Measurements from ENCODE around the gene PAQR4.

The PAQR4 gene

DNA sequence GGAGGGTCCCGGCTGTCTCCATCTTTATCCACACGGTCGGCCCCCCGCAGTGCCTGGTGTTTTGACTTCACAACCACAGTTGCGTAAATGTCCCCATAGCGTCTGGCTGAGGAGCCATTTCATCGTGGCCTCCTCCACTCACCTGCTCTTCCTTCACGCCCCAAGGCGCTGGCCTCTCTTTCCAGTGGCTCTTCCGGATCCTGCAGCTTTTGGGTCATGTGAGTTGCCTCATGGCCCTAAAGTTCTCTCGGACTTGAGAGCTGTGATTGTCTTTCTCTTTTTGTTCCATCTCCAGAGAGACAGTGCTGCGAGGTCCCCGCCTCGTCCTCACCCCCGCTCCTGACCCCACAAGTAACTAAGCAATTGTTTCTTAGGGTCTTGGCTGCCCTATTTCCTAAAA lies 34.7 kb upstream of the PAQR4 start:
- Histone ChIP-seq H2AK5ac (ENCODE audit: low read depth, low read length) (no peak overlapping the region), H3K18ac (ENCODE audit: low read length) (no peak overlapping the region), H3K36me3 (replicated peaks in 1 of 2; ENCODE audit: control insufficient read depth in 2 of 2, insufficient read depth in 2 of 2, low read length in 2 of 2) (peaks cover 5 to 51% of the 10 kb centered on the region in 2 donors), H3K9me3 (replicated peaks in 1 of 2; ENCODE audit: control insufficient read depth in 2 of 2, insufficient read depth in 1 of 2, low read depth in 1 of 2, low read length in 2 of 2) (no peaks in the 10 kb centered on the region), H2BK120ac (ENCODE audit: low read depth, low read length) (no peak overlapping the region), H3K79me1 (ENCODE audit: low read depth, low read length) (no peaks in the 10 kb centered on the region), H4K8ac (ENCODE audit: low read depth, low read length) (no peak overlapping the region), H3K27ac (replicated peaks; ENCODE audit: low read length) (no peak overlapping the region), H3K4ac (ENCODE audit: low read length) (no peak overlapping the region), H3K23ac (ENCODE audit: low read depth, low read length, poor library complexity) (no peak overlapping the region), H3K4me3 (ENCODE audit: low read length in 2 of 2) (no peak overlapping the region), H4K91ac (ENCODE audit: low read depth, low read length, poor library complexity) (no peak overlapping the region), H2BK5ac (ENCODE audit: low read length) (no peak overlapping the region), H2BK12ac (ENCODE audit: low read length) (no peak overlapping the region), H3K4me2 (ENCODE audit: insufficient read depth, low read length, poor library complexity, severe bottlenecking) (no peak overlapping the region), H2AFZ (ENCODE audit: low read length) (no peak overlapping the region), H2BK15ac (ENCODE audit: low read length) (no peak overlapping the region), H3K4me1 (ENCODE audit: control insufficient read depth in 2 of 2, insufficient read depth in 1 of 2, low read depth in 1 of 2, low read length in 2 of 2) (no peaks in the 10 kb centered on the region), H3K14ac (ENCODE audit: low read length) (no peak overlapping the region), H3K27me3 (ENCODE audit: control insufficient read depth in 3 of 3, insufficient read depth in 3 of 3, low read depth in 1 of 3, low read length in 3 of 3) (no peaks in the 10 kb centered on the region), H3K9ac (ENCODE audit: low read depth, low read length, poor library complexity) (no peak overlapping the region)
- no peak for DNase-seq (ENCODE audit: low spot score)
- WGBS, 2 donors (ENCODE audit: extremely low coverage in 2 of 2, insufficient read length in 2 of 2, insufficient replicate concordance in 1 of 2) = no CpG with 5 or more reads among the region's 15 CpGs

DNA sequence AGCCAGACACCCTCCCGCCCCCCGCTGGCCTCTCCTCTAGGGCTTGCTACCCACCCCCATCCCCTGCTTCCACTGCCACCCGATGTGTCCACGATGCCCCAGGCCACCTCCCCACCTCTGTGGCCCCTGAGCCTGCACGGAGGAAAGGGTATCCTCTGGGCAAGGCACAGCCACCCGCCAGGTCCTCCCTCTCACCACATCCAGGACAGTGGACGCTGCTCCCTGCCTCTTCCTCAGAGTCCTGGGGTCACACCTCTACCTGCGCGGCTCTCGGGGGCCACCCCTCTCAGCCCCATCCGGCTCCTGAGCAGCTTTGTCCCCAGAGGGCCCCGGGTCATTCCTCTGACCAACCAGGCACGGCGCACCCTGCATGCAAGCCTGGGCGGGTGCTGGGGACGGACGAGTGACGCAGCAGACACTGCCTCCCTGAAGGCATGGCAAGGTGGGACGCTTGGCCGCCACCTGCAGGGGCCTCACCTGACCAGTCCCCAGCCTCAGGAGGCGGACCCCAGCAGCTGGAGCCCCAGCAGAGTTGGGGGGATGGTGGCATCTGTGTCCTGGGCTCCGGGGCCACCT lies 32.6 kb upstream of the PAQR4 start:
- Histone ChIP-seq H3K14ac (ENCODE audit: low read length) (no peak overlapping the region), H3K79me1 (ENCODE audit: low read depth, low read length) (no peaks in the 10 kb centered on the region), H3K18ac (ENCODE audit: low read length) (no peak overlapping the region), H3K4me3 (ENCODE audit: low read length in 2 of 2) (no peak overlapping the region), H3K4ac (ENCODE audit: low read length) (no peak overlapping the region), H3K4me2 (ENCODE audit: insufficient read depth, low read length, poor library complexity, severe bottlenecking) (no peak overlapping the region), H2BK15ac (ENCODE audit: low read length) (no peak overlapping the region), H2BK5ac (ENCODE audit: low read length) (no peak overlapping the region), H3K27me3 (ENCODE audit: control insufficient read depth in 3 of 3, insufficient read depth in 3 of 3, low read depth in 1 of 3, low read length in 3 of 3) (no peaks in the 10 kb centered on the region), H3K9ac (ENCODE audit: low read depth, low read length, poor library complexity) (no peak overlapping the region), H4K8ac (ENCODE audit: low read depth, low read length) (no peak overlapping the region), H3K9me3 (replicated peaks in 1 of 2; ENCODE audit: control insufficient read depth in 2 of 2, insufficient read depth in 1 of 2, low read depth in 1 of 2, low read length in 2 of 2) (no peaks in the 10 kb centered on the region), H2BK120ac (ENCODE audit: low read depth, low read length) (no peak overlapping the region), H3K4me1 (ENCODE audit: control insufficient read depth in 2 of 2, insufficient read depth in 1 of 2, low read depth in 1 of 2, low read length in 2 of 2) (no peaks in the 10 kb centered on the region), H3K27ac (replicated peaks; ENCODE audit: low read length) (no peak overlapping the region), H2BK12ac (ENCODE audit: low read length) (no peak overlapping the region), H2AFZ (ENCODE audit: low read length) (no peak overlapping the region), H2AK5ac (ENCODE audit: low read depth, low read length) (no peak overlapping the region), H4K91ac (ENCODE audit: low read depth, low read length, poor library complexity) (no peak overlapping the region), H3K23ac (ENCODE audit: low read depth, low read length, poor library complexity) (peak overlapping the region; percentile 55), H3K36me3 (replicated peaks in 1 of 2; ENCODE audit: control insufficient read depth in 2 of 2, insufficient read depth in 2 of 2, low read length in 2 of 2) (peaks cover 5 to 62% of the 10 kb centered on the region in 2 donors)
- no peak for DNase-seq (ENCODE audit: low spot score)
- WGBS, 2 donors (ENCODE audit: extremely low coverage in 2 of 2, insufficient read length in 2 of 2, insufficient replicate concordance in 1 of 2) = no CpG with 5 or more reads among the region's 22 CpGs

DNA sequence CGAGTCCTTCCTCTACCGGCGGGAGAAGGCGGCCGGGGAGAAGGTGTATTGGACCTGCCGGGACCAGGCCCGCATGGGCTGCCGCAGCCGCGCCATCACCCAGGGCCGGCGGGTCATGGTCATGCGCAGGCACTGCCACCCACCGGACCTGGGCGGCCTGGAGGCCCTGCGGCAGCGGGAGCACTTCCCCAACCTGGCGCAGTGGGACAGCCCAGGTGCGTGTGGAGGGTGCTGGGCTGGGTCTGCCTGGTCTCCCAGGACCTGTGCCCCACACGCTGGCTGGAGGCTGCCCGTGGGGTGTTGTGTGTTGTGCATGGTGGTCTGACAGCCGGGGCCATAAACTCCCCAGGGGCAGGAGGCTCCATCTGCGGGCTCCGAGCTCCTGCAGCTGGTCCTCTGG lies 32.0 kb upstream of the PAQR4 start:
- Histone ChIP-seq H4K91ac (ENCODE audit: low read depth, low read length, poor library complexity) (no peak overlapping the region), H2BK5ac (ENCODE audit: low read length) (no peak overlapping the region), H4K8ac (ENCODE audit: low read depth, low read length) (no peak overlapping the region), H2BK15ac (ENCODE audit: low read length) (no peak overlapping the region), H3K4me2 (ENCODE audit: insufficient read depth, low read length, poor library complexity, severe bottlenecking) (no peak overlapping the region), H3K9ac (ENCODE audit: low read depth, low read length, poor library complexity) (peak overlapping the region; percentile 21), H3K4me1 (ENCODE audit: control insufficient read depth in 2 of 2, insufficient read depth in 1 of 2, low read depth in 1 of 2, low read length in 2 of 2) (no peaks in the 10 kb centered on the region), H3K4me3 (ENCODE audit: low read length in 2 of 2) (no peak overlapping the region), H3K18ac (ENCODE audit: low read length) (no peak overlapping the region), H2AFZ (ENCODE audit: low read length) (no peak overlapping the region), H3K36me3 (replicated peaks in 1 of 2; ENCODE audit: control insufficient read depth in 2 of 2, insufficient read depth in 2 of 2, low read length in 2 of 2) (peaks cover 5 to 64% of the 10 kb centered on the region in 2 donors), H2AK5ac (ENCODE audit: low read depth, low read length) (no peak overlapping the region), H2BK12ac (ENCODE audit: low read length) (no peak overlapping the region), H3K27ac (replicated peaks; ENCODE audit: low read length) (no peak overlapping the region), H3K14ac (ENCODE audit: low read length) (no peak overlapping the region), H3K9me3 (replicated peaks in 1 of 2; ENCODE audit: control insufficient read depth in 2 of 2, insufficient read depth in 1 of 2, low read depth in 1 of 2, low read length in 2 of 2) (no peaks in the 10 kb centered on the region), H2BK120ac (ENCODE audit: low read depth, low read length) (no peak overlapping the region), H3K23ac (ENCODE audit: low read depth, low read length, poor library complexity) (no peak overlapping the region), H3K27me3 (ENCODE audit: control insufficient read depth in 3 of 3, insufficient read depth in 3 of 3, low read depth in 1 of 3, low read length in 3 of 3) (no peaks in the 10 kb centered on the region), H3K79me1 (ENCODE audit: low read depth, low read length) (no peaks in the 10 kb centered on the region), H3K4ac (ENCODE audit: low read length) (no peak overlapping the region)
- no CpG with 5 or more reads among the region's 24 CpGs for WGBS, 2 donors (ENCODE audit: extremely low coverage in 2 of 2, insufficient read length in 2 of 2, insufficient replicate concordance in 1 of 2)
- no peak for DNase-seq (ENCODE audit: low spot score)

DNA sequence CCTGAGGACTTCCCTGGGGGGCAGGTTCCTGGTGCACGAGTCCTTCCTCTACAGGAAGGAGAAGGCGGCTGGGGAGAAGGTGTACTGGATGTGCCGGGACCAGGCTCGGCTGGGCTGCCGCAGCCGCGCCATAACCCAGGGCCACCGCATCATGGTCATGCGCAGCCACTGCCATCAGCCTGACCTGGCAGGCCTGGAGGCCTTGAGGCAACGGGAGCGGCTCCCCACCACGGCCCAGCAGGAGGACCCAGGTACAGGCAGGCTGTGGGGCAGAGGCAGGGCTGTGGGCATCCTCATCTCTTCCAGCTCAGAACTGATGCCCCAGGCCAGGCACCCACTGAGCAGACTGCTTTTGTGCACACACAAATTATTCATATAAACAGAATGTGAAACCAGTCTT lies 30.9 kb upstream of the PAQR4 start:
- no peaks in the 10 kb centered on the region for H3K79me1 ChIP-seq (ENCODE audit: low read depth, low read length)
- DNase-seq (ENCODE audit: low spot score) = no peak
- peaks cover 5 to 66% of the 10 kb centered on the region in 2 donors for H3K36me3 ChIP-seq (replicated peaks in 1 of 2; ENCODE audit: control insufficient read depth in 2 of 2, insufficient read depth in 2 of 2, low read length in 2 of 2)
- no peak overlapping the region for H2BK5ac ChIP-seq (ENCODE audit: low read length)
- no peak overlapping the region for H2BK12ac ChIP-seq (ENCODE audit: low read length)
- no peak overlapping the region for H2BK120ac ChIP-seq (ENCODE audit: low read depth, low read length)
- H3K9me3 ChIP-seq (replicated peaks in 1 of 2; ENCODE audit: control insufficient read depth in 2 of 2, insufficient read depth in 1 of 2, low read depth in 1 of 2, low read length in 2 of 2) = no peaks in the 10 kb centered on the region
- H3K27ac ChIP-seq (replicated peaks; ENCODE audit: low read length) = no peak overlapping the region
- WGBS, 2 donors (ENCODE audit: extremely low coverage in 2 of 2, insufficient read length in 2 of 2, insufficient replicate concordance in 1 of 2) = no CpG with 5 or more reads among the region's 12 CpGs
- no peak overlapping the region for H3K23ac ChIP-seq (ENCODE audit: low read depth, low read length, poor library complexity)
- H3K4me1 ChIP-seq (ENCODE audit: control insufficient read depth in 2 of 2, insufficient read depth in 1 of 2, low read depth in 1 of 2, low read length in 2 of 2) = no peaks in the 10 kb centered on the region
- H3K9ac ChIP-seq (ENCODE audit: low read depth, low read length, poor library complexity) = no peak overlapping the region
- no peak overlapping the region for H2AFZ ChIP-seq (ENCODE audit: low read length)
- peak overlapping the region; percentile 38 for H3K14ac ChIP-seq (ENCODE audit: low read length)
- no peak overlapping the region for H3K4ac ChIP-seq (ENCODE audit: low read length)
- H2AK5ac ChIP-seq (ENCODE audit: low read depth, low read length) = no peak overlapping the region
- no peak overlapping the region for H3K4me2 ChIP-seq (ENCODE audit: insufficient read depth, low read length, poor library complexity, severe bottlenecking)
- H4K8ac ChIP-seq (ENCODE audit: low read depth, low read length) = no peak overlapping the region
- H4K91ac ChIP-seq (ENCODE audit: low read depth, low read length, poor library complexity) = no peak overlapping the region
- H3K18ac ChIP-seq (ENCODE audit: low read length) = no peak overlapping the region
- no peak overlapping the region for H3K4me3 ChIP-seq (ENCODE audit: low read length in 2 of 2)
- H2BK15ac ChIP-seq (ENCODE audit: low read length) = no peak overlapping the region
- H3K27me3 ChIP-seq (ENCODE audit: control insufficient read depth in 3 of 3, insufficient read depth in 3 of 3, low read depth in 1 of 3, low read length in 3 of 3) = no peaks in the 10 kb centered on the region
